GM19193 (cell line): ENCODE data around the gene NPAS3.

ENCODE experiments used
- POLR2A ChIP-seq: IDR thresholded peaks from 4 replicates; pipeline ENCODE4 v1.6.1; 2011; ENCODE audit not compliant: insufficient read depth, insufficient read length; ENCODE audit errors: extremely low read depth

Gene NPAS3

DNA sequence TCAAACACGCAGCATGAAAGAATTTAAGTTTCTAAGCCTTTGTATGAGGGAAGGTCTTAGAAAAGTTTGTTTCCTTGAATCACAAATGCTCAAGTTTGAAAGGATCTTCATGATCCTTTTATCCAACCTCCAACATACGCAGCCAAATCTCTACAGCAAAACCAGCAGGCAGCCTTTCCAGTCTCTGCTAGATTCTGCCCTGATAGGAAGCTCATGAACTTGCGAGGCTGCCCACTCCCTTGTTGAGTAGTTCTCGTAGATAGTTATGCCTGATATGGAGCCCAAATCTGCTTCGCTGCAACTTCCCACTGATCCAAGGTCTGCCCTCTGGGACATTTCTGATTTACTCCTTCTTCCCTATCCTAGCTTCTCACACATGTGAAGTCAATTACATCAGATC, 739.3 kb downstream of the NPAS3 start:
- no peak for TF ChIP-seq POLR2A

DNA sequence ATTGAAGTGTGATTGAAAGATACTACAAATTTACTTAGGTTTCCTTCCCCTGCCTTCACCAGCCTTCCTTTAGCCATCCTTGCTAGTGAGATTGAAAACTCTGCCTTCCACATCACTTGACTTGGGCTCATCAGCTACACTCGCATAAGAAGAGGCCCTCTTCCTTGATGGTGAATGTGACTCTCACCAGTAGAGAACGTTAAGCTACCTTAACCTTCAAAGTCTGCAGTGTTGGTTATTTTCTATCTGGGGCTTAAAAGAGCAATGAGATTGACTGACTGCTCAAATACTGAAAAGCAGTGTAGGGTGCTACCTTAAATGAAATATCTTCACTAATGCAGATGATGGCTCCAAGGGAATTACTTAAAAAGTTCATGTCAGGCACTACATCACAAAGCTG, 740.3 kb downstream of the NPAS3 start:
- TF ChIP-seq POLR2A = no peak

DNA sequence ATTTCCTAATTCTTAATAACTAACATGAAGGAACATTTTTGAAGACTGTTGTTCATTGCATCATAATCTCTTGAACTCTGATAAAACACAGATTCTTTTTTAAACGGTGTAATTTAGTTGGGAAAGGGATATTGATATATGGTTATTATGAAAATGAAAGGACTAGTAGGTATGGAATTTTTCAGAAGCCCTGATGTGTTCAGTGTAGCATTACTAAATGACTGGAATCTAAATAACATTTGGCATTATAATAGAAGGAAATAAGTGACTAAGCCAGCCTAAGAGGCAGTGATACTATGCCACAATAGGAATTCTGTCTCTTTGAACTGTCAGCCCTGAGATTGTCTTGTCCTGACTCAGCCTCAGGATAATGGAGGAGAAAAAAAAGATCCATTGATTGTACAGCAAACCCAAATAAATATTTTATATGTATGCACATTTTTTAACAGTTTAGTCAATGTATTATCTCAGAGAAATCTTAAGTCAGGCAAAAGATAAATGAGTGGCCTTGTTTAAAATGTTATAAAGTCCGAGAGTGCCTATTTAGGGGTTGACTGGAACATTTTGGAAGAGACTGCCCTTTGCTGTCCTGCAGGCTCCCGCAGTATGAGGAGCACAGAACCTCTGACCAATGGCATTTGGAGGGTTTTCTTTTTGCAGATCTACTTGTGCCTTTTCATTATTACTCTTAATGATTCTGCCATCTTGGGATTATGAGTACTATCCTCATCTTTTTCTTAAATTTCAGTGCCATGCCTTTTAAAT, 741.0 kb downstream of the NPAS3 start:
- no peak for TF ChIP-seq POLR2A

DNA sequence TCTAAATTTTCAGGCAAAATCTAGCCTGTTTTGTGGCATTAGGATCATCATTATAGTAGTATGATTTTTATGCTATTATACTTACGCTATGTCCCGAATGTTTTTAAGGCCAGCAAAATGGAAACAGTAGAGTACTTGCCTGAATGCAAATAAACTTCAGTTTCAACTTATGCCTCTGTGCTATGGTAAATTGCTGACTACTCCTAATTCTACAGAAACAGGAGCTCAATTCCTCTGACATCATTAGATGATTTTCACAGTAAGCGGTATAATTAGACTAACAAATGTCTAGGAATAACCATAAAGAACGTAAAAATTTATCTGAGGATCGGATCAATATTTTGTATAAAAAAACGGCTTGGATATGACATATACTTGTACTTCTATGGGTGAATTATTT, 742.2 kb downstream of the NPAS3 start:
- no peak for TF ChIP-seq POLR2A

DNA sequence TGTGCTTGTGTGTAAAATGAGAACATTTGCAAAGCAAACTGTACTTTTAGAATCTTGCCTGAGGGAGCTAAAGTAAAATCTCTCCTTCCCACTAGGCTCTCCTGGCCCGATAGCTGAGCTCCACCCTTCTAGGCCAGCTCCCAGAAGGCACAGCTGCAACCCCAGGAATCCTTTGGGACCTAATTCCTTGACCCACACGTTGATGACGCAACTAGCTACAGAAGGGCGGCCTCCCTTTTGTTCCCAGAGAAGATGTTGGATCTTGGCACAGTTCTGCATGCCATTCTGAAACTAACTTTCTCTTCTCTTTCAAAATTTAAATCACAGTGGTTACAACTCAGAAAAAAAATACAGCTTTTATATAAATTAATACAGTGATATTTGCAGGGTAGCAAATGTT, 744.1 kb downstream of the NPAS3 start:
- TF ChIP-seq POLR2A = no peak

DNA sequence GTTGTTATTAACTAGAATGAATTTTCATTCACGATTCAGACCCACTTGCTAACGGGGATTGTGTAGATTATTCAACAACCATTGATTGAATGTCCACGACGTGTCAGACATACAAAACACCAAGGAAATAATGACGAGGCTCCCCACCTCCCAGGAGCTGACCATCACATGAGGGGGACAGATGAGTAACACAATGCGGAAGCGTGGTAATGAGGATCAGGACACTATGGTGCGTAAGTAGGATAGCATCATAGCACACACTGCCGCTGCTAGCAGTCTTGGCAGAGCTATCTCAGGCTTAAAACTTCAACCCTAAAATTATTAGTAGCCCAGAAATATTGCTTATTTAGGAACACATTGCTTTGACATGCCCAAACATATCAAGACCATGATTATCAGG, 746.3 kb downstream of the NPAS3 start:
- TF ChIP-seq POLR2A = no peak

DNA sequence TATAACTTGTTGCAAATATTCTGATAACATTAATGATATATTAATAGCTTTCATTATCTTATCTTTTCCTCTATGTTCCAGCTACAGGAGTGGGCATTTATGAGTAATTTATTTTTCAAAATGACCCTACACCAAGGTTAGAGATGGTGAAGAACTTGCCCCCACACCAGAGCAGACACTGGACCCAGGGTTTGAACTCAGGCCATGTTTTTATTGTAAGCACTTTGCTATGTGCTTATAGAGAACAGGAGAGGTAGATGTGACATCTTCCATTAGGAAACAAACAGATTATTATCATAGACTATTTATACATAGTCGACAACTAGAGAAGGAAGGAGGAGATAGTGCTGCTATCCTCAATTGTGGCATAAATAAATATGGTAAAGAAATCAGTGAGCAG, 747.0 kb downstream of the NPAS3 start:
- TF ChIP-seq POLR2A = no peak

DNA sequence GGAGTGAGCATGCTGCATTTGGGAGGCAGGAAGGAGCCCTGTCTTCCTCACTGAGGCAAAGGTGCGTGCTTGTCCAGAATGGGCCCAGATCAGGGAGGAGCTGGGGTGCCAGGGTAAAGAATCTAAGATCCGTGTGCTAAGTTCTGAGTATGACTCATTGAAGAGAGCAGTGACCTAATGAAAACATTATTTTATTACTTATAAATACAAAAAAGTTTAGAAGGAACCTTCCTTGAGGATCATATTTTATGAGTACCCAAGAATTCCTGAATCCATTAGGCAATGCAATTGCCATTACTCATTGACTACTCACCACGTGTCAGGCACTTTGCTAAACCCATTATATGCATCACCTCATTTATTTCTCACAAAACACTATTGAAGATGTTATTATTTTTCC, 747.5 kb downstream of the NPAS3 start:
- TF ChIP-seq POLR2A = no peak

DNA sequence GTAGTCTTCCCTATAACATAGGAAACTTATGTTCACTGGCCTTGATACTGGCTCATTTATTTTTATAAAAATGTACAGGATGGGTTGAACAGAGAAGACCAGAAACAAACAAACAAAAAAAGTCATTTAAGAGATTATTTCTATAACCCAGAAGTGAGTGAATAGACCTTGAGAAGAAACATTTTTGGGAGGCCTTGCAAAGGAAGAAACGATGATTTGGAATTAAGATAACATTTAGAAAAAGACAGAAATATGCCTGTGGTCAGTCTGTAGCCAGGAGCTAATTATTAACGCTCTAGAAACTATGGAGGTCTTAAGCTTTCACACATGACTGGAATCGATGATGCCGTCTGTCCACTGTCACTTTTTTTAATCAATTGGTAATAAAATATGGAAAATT, 748.2 kb downstream of the NPAS3 start:
- no peak for TF ChIP-seq POLR2A

DNA sequence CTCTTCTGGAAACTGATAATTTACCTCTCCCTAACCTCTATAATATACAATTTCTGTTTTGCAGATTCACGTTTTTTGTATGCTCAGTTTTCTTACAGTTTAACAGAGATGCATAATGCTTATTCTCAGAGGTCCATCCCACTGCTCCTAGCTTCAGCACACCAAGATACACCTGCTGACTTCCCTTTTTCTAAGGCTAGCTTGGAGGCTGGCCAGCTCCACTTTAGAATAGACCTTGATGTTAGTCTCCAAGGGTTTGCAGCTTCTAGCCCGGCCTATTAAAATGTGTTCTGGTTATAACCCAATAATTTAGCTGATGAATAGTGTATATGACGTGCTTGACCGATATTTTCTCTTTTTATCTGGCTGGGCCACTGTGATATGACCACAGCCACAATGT, 751.0 kb downstream of the NPAS3 start:
- no peak for TF ChIP-seq POLR2A

DNA sequence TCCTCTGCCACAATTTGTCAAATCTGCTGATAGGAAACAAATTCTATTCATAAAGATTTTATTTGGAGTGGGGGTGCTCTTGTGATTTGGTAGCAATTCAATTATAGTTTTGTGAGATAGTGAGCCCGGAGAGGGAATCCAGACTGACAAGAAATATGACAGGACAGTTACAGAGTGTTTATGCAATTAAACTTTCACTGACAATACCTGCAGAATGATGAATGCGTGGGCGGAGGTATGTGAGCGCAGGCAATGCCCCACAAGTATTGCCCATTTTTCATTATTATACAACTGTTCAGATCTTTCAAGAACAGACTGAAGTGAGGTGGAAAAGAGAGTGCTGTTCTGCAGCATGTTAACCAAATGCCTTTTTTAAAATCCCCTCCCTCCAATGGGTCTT, 753.2 kb downstream of the NPAS3 start:
- TF ChIP-seq POLR2A = no peak

DNA sequence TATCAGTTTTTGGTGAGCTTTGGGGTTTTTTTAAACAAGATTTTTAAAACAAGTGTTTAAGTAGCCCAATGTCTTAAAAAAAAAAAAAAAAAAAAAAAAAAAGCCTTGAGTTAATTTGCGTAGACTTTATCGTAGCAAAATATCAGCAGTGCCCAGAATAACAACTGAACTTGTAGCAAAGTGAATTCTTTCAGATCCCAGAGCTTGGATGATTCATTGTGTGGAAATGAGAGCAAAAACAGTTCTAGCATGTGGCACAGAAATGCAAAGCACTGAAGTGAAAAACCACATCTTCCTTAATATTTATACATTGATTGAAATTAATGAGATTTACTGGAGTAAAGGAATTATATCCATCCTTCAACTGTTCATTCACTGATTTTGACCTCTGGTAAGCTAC, 754.1 kb downstream of the NPAS3 start:
- TF ChIP-seq POLR2A = no peak

DNA sequence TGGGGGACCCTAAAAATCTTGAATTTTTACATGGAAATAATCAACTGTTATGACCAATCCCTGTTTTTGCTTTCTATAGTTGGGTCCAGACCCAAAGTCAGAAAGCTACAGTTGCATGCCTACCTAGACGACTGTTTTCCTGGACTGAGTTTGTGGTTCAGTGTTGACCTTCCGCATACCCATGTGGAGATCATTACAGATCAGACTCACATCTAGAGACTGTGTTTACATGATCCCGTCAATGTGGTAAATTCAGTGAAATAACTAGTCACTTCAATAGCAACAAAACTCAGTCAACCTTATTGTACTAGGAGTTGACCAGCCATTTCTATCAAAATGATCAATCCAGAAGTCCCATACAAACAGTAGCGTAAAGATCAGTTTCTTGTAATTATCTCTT, 754.6 kb downstream of the NPAS3 start:
- no peak for TF ChIP-seq POLR2A

DNA sequence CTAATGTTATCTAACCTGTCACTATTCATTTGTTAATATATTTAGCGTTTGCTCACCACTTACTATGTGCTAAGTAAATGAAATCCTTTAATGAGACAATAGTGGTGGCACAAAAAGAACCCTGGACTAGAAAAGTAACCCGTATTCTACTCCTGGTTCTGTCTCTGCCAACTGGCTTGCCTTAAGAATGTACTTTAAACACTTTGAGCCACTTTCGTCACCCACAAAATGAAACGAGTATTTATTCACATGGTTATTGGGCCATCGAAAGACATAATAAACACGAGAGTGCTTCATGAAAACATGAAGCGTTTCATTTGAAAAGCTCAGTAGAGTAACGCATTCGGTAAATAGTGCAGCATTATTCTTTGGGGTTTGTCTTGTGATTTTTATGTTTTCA, 757.5 kb downstream of the NPAS3 start:
- no peak for TF ChIP-seq POLR2A

DNA sequence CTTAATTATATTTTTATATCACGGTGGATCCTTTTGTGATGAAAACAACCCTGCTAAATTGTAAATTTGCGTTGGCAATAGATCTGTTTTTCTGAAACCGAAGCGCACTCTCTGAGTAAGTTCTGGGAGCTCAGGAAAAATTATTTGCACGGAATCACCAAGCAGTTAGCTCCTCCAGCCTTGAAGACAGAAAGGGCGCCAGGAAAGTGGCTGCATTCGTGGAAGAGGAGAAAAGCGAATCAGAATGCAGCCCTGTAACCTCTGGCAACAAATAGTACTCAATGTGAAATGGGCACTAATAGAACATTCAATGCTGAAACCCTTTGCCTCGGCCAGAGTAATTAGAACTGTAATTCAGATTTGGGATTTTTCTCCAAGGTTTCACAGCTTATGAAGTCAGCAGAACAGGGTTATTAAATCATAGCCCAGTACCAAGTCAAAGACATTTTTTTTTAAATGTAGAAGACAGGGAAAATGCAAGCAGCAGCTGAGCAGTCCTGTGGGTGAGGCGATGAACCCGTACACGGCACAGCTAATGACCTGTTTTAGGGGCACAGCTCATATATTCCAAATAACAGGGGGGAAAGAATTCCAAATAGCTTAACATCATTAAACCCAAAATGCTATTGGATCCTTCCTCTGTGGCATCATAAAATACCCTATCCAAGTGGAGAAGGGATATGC, 760.8 kb downstream of the NPAS3 start:
- no peak for TF ChIP-seq POLR2A

DNA sequence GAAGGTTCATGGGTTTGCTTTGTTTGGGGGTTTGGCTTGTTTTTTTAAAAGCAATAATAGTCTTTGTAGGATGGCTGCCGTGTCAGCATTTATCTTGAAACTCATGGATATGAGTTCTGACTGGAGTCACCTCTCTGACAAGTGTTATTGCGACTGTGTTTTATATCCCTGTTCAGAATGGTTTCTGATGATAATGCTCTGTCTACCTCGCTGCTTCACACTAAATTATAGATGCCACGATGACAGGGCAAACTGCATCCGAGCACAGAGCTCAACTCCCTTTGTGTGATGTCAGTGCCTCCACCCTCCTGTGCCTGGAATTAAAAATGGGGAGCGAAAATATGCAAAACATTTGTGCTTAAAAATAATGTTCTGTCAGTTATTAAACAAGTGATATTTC, 761.4 kb downstream of the NPAS3 start:
- TF ChIP-seq POLR2A = no peak
